Limb (tissue), 2 donors: ENCODE data around the gene KICS2.
"Not testable (repeated sequence)": the region's sequence is repeated elsewhere in the genome, so short reads cannot be mapped to it uniquely, and the experiment has no call there.

Experiments used
- DNase-seq, 2 donors: peaks; one replicate each; pipeline ENCODE4 v3.0.0-alpha.2; 2016; ENCODE audit errors: extremely low spot score in 2 of 2

KICS2 gene

GRCh38 chr12:64217643-64218042, 4.5 kb downstream of the KICS2 start:
- DNase-seq, result not testable (repeated sequence)

- DNase-seq, result no peak
Measured at GRCh38 chr12:64216239-64216638, 5.9 kb downstream of the KICS2 start.

- DNase-seq, result no peak
Measured at GRCh38 chr12:64212119-64212746, 9.9 kb downstream of the KICS2 start.

- no peak for DNase-seq
Measured at GRCh38 chr12:64207453-64207852, 14.6 kb downstream of the KICS2 start.

DNA sequence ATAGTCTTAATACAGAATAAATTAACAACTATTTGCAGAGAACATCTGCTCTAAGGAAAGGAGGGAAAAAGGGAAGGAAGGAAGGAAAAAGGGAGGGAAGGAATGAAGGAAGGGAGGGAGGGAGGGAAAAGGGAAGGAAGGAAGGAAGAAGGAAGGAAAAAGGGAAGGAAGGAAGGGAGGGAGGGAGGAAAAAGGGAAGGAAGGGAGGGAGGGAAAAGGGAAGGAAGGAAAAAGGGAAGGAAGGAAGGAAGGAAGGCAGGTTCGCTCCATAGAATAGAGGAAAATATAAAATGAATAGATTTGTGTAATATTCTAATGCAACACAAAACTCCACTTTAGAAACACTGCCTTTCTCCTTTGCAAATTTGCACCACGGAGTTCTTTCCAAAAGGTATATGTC, 16.6 kb downstream of the KICS2 start:
- no peak for DNase-seq

DNA sequence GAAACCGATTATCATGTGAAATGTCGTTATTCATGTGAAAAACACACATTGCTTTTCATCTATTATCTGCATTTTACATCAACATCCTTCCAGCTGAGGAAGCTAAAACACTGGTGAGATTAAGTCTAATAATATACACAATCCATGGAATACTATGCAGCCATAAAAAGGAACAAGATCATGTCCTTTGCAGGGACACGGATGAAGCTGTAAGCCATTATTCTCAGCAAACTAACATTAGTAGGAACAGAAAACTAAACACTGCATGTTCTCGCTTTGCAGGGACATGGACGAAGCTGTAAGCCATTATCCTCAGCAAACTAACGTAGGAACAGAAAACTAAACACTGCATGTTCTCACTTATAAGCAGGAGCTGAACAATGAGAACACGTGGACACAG, 18.3 kb downstream of the KICS2 start:
- DNase-seq, result no peak

- no peak for DNase-seq
Measured at GRCh38 chr12:64203036-64203435, 19.1 kb downstream of the KICS2 start.

DNA sequence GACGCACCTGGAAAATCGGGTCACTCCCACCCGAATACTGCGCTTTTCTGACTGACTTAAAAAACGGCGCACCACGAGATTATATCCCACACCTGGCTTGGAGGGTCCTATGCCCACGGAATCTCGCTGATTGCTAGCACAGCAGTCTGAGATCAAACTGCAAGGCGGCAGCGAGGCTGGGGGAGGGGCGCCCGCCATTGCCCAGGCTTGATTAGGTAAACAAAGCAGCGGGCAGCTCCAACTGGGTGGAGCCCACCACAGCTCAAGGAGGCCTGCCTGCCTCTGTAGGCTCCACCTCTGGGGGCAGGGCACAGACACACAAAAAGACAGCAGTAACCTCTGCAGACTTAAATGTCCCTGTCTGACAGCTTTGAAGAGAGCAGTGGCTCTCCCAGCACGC, 26.3 kb downstream of the KICS2 start:
- DNase-seq, result not testable (repeated sequence)

GRCh38 chr12:64194333-64195149, 27.6 kb downstream of the KICS2 start:
- DNase-seq, result no peak

- no peak for DNase-seq
Measured at GRCh38 chr12:64193931-64194330, 28.2 kb downstream of the KICS2 start.

DNA sequence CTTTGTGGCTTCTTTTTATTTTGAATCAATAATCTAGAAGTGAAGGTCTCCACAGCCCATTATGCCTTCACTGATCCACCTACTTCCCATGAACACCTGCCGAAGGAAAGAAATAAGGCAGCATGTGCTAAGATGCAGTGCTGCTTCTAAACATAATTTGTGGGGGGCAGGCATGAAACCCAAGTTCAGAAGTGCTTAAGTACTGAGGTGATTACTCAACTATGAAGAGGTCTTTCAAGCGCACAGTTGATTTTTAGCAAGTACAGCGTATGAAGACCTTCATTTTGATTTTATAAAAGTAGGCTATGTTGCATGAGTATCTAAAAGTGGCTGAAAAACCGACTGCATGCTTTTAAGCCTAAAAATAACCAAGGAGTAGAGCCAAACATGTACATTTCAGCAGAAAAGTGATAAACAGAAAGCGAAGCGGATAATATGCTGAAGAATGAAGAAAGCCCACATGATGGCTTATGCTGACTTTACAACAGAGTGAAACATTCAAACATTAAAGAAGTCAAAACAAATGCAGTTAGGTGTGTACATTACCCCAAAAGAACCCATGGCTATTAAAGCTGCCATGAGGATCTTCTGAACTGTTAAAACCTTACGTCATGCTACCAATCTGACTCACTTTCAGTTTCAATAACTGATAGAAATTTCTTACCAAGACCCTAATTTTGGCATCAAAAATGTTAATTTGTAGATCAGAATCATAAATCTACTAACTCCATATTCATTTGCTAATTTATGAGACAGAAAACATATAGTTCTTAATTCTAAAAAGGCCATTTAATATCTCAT, 29.3 kb downstream of the KICS2 start:
- no peak for DNase-seq

GRCh38 chr12:64190140-64190539, 32.0 kb downstream of the KICS2 start:
- DNase-seq, result no peak

- no peak for DNase-seq
Measured at GRCh38 chr12:64189530-64189929, 32.6 kb downstream of the KICS2 start.

- no peak for DNase-seq
Measured at GRCh38 chr12:64187794-64188193, 34.3 kb downstream of the KICS2 start.

- DNase-seq, result no peak
Measured at GRCh38 chr12:64187370-64187769, 34.7 kb downstream of the KICS2 start.

DNA sequence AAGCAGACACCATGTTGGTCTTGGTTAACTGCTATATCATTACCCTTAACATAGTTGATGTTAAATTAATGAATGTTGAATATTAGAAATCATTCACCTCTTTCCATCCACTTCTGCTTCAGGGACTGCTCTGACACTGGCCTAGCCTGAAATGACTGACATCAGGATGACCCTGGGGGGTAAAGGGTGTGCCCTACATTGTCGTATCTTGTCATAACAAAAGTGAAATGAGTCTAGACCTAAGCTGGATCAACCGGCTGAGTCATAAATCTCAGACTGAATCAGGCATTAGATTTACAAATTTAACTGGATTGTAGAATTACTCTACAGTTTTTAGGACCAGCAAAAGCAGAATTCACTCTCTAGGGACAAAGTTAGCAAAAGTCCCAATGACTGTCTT, 35.3 kb downstream of the KICS2 start:
- no peak for DNase-seq

GRCh38 chr12:64184216-64184615, 37.9 kb downstream of the KICS2 start:
- DNase-seq, result no peak

- peak; percentile 45 to 77 for DNase-seq
Measured at GRCh38 chr12:64181430-64182291, 40.4 kb downstream of the KICS2 start.

DNA sequence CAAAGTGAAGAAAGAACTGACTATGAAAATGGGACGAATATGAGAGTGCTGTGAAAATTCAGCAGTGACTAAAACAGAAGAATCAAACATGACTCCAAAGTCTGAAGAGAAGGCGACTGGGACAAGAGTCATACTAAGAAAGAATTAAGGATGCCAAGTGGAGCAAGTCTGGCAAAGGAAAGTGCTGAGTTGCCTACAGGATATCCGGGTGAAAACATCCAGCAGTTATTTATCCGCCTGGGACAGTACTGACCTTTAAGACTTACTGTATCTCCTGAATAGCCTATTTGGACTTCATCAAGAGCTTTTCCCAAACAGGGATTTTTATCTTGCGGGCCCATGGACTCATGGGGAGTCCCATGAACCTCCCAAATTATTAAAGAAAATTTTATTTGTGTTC, 41.1 kb downstream of the KICS2 start:
- DNase-seq, result no peak

DNA sequence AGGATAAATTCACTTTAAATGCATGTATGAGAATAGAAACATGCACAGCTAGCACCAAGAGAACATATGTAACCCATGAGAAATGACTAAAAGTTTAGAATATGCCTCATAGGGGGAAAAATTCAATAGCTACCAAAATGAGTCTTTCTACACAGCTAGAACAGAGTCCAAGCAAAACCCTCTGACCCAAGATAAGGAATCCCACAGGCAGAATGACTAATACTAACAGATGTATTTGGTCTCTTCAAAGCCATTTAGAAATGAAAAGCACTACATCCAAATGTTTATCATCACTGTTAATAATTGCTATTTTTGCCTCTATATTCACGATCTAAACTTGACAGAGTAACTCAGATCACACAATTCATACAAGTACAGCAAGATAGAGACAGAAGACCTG, 44.0 kb downstream of the KICS2 start:
- no peak for DNase-seq

GRCh38 chr12:64177001-64177400, 45.1 kb downstream of the KICS2 start:
- DNase-seq, result no peak
